ENCODE data around the gene THEMIS2. TPM values are rescaled to one million over a fixed set of nuclear protein-coding genes. Genes with fewer than 3 reads are reported as not detected.

The THEMIS2 gene
- total and polyA plus RNA-seq, 2 of the 13 experiments (the other 11 are each of a cell fraction or from before 2014, with no cell fraction given): 0.38 to 1.5 TPM

DNA sequence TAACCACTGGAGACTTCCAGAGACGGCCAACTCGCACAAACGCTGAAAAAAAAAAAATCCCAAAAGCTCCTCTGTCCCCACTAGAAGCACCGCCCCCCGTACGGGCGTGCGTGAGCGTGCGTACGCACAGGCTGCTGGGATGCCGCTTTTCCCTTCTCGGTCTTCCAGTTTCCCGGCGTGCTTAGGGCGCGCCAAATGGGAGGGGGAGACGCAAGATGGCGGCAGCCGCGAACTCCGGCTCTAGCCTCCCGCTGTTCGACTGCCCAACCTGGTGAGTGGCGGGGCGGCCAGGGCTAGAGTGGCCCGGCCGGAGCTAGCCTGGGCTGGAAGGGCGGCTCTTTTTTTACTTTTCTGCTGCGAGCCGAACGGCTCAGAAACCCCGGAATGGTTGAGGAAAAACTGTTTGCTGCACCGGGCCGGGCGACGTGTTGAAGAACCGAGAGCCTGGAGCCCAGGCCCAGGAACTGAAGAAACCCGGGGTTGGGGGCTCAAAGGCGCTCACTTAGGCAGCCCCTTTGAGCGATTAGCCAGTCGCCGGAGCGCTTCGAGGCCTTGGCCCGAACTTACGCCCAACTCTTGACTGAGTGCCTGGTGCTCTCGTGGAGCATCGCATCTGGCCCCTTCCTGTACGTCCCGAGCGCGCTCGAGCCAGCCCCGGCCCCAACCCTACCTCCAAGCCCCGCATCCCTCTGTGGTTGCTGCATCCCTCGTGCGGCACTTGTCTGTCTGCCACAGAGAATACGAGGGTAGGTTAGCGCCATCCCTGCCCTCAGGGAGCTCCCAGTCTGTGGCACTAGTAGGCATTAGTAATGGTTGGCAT, 41.5 kb upstream of the THEMIS2 start, which contains the start of gene PPP1R8 (continued):
- TF ChIP-seq, protein P1, sequence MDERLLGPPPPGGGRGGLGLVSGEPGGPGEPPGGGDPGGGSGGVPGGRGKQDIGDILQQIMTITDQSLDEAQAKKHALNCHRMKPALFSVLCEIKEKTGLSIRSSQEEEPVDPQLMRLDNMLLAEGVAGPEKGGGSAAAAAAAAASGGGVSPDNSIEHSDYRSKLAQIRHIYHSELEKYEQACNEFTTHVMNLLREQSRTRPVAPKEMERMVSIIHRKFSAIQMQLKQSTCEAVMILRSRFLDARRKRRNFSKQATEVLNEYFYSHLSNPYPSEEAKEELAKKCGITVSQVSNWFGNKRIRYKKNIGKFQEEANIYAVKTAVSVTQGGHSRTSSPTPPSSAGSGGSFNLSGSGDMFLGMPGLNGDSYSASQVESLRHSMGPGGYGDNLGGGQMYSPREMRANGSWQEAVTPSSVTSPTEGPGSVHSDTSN (CRISPR knock-in tag; IDR thresholded peaks at IDR 0.05): no peak
- TF ChIP-seq DNMT3B (CRISPR knock-in tag; conservative IDR thresholded peaks at IDR 0.05) (peak; percentile 77; the same call in 1 of the 2 replicates), ESRRA (CRISPR knock-in tag; IDR thresholded peaks at IDR 0.05; ENCODE audit: low read depth) (no peak), ZNF652 (CRISPR knock-in tag; IDR thresholded peaks at IDR 0.05; ENCODE audit: borderline replicate concordance, low read depth) (peak; percentile 12; the same call in 1 of the 2 replicates), GATAD1 (CRISPR knock-in tag; IDR thresholded peaks at IDR 0.05) (peak; percentile 95), ZSCAN25 (CRISPR knock-in tag; IDR thresholded peaks at IDR 0.05) (peak; percentile 37; the same call in 1 of the 2 replicates), RFXAP (CRISPR knock-in tag; IDR thresholded peaks at IDR 0.05; ENCODE audit: borderline replicate concordance) (no peak), SMAD3 (CRISPR knock-in tag; IDR thresholded peaks at IDR 0.05) (peak; percentile 81; the same call in 1 of the 2 replicates), ERF (CRISPR knock-in tag; IDR thresholded peaks at IDR 0.05) (peak; percentile 90), TMF1 (CRISPR knock-in tag; IDR thresholded peaks at IDR 0.05; ENCODE audit: low read depth) (no peak), ZNF709 (CRISPR knock-in tag; IDR thresholded peaks at IDR 0.05) (no peak), ETV5 (CRISPR knock-in tag; IDR thresholded peaks at IDR 0.05; ENCODE audit: borderline replicate concordance) (no peak), ZNF263 (CRISPR knock-in tag; IDR thresholded peaks at IDR 0.05) (0 out of 2 replicates have a peak, but pooled peaks have one; percentile 42)
- TF ChIP-seq, protein P2, sequence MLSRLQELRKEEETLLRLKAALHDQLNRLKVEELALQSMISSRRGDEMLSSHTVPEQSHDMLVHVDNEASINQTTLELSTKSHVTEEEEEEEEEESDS (CRISPR knock-in tag; IDR thresholded peaks at IDR 0.05; ENCODE audit: borderline replicate concordance): 0 out of 2 replicates have a peak, but pooled peaks have one; percentile 61
- TF ChIP-seq, protein P3, sequence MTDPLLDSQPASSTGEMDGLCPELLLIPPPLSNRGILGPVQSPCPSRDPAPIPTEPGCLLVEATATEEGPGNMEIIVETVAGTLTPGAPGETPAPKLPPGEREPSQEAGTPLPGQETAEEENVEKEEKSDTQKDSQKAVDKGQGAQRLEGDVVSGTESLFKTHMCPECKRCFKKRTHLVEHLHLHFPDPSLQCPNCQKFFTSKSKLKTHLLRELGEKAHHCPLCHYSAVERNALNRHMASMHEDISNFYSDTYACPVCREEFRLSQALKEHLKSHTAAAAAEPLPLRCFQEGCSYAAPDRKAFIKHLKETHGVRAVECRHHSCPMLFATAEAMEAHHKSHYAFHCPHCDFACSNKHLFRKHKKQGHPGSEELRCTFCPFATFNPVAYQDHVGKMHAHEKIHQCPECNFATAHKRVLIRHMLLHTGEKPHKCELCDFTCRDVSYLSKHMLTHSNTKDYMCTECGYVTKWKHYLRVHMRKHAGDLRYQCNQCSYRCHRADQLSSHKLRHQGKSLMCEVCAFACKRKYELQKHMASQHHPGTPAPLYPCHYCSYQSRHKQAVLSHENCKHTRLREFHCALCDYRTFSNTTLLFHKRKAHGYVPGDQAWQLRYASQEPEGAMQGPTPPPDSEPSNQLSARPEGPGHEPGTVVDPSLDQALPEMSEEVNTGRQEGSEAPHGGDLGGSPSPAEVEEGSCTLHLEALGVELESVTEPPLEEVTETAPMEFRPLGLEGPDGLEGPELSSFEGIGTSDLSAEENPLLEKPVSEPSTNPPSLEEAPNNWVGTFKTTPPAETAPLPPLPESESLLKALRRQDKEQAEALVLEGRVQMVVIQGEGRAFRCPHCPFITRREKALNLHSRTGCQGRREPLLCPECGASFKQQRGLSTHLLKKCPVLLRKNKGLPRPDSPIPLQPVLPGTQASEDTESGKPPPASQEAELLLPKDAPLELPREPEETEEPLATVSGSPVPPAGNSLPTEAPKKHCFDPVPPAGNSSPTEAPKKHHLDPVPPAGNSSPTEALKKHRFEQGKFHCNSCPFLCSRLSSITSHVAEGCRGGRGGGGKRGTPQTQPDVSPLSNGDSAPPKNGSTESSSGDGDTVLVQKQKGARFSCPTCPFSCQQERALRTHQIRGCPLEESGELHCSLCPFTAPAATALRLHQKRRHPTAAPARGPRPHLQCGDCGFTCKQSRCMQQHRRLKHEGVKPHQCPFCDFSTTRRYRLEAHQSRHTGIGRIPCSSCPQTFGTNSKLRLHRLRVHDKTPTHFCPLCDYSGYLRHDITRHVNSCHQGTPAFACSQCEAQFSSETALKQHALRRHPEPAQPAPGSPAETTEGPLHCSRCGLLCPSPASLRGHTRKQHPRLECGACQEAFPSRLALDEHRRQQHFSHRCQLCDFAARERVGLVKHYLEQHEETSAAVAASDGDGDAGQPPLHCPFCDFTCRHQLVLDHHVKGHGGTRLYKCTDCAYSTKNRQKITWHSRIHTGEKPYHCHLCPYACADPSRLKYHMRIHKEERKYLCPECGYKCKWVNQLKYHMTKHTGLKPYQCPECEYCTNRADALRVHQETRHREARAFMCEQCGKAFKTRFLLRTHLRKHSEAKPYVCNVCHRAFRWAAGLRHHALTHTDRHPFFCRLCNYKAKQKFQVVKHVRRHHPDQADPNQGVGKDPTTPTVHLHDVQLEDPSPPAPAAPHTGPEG (CRISPR knock-in tag; IDR thresholded peaks at IDR 0.05): 0 out of 2 replicates have a peak, but pooled peaks have one; percentile 32
- TF ChIP-seq, protein P4, sequence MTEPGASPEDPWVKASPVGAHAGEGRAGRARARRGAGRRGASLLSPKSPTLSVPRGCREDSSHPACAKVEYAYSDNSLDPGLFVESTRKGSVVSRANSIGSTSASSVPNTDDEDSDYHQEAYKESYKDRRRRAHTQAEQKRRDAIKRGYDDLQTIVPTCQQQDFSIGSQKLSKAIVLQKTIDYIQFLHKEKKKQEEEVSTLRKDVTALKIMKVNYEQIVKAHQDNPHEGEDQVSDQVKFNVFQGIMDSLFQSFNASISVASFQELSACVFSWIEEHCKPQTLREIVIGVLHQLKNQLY (CRISPR knock-in tag; IDR thresholded peaks at IDR 0.05): peak; percentile 68
- TF ChIP-seq, protein P5, sequence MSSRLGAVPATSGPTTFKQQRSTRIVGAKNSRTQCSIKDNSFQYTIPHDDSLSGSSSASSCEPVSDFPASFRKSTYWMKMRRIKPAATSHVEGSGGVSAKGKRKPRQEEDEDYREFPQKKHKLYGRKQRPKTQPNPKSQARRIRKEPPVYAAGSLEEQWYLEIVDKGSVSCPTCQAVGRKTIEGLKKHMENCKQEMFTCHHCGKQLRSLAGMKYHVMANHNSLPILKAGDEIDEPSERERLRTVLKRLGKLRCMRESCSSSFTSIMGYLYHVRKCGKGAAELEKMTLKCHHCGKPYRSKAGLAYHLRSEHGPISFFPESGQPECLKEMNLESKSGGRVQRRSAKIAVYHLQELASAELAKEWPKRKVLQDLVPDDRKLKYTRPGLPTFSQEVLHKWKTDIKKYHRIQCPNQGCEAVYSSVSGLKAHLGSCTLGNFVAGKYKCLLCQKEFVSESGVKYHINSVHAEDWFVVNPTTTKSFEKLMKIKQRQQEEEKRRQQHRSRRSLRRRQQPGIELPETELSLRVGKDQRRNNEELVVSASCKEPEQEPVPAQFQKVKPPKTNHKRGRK (CRISPR knock-in tag; IDR thresholded peaks at IDR 0.05): no peak
- TF ChIP-seq, protein P6, sequence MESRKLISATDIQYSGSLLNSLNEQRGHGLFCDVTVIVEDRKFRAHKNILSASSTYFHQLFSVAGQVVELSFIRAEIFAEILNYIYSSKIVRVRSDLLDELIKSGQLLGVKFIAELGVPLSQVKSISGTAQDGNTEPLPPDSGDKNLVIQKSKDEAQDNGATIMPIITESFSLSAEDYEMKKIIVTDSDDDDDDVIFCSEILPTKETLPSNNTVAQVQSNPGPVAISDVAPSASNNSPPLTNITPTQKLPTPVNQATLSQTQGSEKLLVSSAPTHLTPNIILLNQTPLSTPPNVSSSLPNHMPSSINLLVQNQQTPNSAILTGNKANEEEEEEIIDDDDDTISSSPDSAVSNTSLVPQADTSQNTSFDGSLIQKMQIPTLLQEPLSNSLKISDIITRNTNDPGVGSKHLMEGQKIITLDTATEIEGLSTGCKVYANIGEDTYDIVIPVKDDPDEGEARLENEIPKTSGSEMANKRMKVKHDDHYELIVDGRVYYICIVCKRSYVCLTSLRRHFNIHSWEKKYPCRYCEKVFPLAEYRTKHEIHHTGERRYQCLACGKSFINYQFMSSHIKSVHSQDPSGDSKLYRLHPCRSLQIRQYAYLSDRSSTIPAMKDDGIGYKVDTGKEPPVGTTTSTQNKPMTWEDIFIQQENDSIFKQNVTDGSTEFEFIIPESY (CRISPR knock-in tag; IDR thresholded peaks at IDR 0.05): no peak

Measured in HepG2 (cell line).